NCI-H2171 (cell line): ENCODE data around the gene ABCA1.
"Not testable (repeated sequence)": the region's sequence is repeated elsewhere in the genome, so short reads cannot be mapped to it uniquely, and the experiment has no call there.

Source experiments
- DNase-seq: peaks from one replicate; lab custom pipeline; 2025; lab: John Stamatoyannopoulos, UW

The ABCA1 gene

GRCh38 chr9:104794070-104794469 is 133.9 kb downstream of the ABCA1 start:
- DNase-seq, result no peak

- DNase-seq, result no peak
Observed at GRCh38 chr9:104788251-104788650, 139.7 kb downstream of the ABCA1 start.

DNA sequence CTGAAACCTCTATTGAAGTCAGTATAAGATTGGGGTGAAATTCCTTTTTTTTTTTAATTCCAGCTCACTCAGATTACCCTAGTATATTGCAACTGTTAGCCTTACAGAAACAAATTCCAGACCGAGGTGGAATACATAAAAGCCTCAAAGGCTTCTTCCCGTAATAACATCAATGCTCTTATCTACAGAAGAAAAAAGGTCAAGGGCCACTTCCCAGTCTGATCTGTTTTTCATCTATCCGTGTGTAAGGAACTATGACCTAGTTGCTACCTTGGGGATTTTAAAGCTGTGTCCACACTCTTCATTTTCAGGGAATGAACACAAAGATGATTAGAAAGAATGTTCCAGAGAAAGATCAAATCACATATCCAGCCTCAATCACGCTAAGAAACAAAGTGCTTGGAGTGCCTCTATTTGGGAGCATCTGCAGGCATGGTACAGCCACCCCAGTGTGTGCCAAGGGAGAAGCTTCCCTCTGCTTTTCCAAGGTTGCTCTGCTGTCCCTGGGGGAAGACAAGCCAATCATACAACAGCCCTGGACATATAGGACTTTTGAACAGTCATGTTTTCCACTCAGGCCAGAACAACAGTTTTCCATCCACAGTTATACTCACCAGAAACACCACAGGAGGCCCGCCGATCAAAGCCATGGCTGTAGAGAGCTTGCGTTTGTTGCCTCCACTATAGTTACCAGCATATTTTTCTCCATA is 140.5 kb downstream of the ABCA1 start:
- no peak for DNase-seq

- no peak for DNase-seq
Observed at GRCh38 chr9:104786293-104786692, 141.7 kb downstream of the ABCA1 start.

DNA sequence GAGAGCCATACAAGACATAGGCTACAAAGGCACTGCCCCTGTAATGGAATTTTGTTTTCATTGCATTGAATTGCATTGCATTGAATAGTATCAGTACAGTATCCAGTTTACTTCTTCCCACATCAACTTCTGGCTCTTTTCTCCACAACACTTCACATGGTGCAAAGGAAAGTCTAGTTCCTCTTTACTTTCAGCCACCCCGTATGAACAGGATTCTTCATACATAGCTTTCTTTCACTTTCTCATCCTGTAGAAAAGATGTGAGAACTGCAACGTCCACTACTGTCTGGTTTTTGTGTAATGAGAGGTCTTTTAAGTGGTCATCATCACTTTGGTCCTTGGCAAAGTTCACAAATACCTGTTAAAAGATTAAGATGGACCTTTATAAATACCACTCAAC is 143.9 kb downstream of the ABCA1 start:
- no peak for DNase-seq

DNA sequence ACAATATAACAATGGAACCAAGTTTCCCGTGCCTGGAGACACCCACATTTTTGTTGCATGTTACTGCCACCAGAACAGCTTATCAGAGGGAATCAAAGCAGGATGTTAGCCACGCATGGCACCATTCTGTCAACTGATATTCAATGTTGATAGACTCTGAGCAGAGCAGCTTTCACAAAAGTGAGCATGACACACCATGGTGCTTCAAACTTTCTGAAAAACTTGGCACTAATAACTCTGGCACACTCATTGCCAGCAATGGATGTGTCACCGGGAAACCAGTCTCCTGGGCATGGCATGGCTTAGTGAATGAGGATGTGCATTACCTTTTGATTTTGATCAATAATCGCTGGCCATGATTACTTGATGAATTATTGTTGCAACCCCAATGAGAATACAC is 144.4 kb downstream of the ABCA1 start:
- no peak for DNase-seq

DNA sequence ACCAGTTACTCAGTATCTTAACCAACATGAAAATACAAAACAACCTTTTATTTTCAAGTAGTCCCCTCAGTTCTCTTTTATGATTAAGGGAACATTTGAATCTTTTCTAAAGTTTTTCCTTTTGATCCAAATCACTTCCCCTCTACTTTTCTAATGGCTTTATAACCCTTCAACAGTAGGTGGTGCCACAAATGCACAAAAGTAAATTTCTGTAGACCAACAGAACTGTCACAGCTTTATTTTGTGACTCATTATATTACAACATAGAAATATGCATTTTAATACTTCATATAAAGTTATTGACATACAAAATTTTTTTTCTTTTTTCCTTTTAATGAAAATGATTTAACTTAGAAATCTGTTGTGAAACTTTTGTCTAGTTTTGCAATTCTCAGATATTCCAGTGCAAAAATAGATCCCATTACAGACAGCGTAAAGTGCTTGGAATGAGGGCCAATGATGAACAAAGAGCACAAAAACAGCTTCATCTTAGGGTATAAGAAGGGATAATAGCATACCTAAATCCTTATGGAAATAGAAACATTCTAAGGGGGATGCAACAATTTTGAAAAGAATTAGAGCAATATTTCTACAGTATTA is 147.1 kb downstream of the ABCA1 start:
- peak; percentile 34 for DNase-seq

- no peak for DNase-seq
Observed at GRCh38 chr9:104779946-104780535, 147.9 kb downstream of the ABCA1 start.

DNA sequence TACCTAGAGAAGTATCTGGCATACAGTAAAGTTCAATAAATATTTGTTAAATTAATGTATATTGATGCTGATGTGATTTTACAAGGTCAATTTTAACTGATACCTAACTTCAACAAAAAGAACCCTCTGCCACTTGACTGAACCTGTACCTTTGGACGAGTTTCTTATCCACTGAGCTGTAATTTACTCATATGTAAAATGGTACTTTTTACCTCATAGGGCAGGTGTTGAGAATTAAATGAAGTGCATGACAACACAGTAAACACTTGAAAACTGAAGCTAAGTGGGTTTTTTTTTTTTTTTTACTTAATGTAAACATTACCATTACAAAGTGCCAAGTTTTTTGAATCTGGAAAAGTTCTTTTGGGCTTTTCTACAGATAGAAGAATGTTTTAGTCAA is 148.6 kb downstream of the ABCA1 start:
- no peak for DNase-seq

- DNase-seq, result no peak
Observed at GRCh38 chr9:104778802-104779201, 149.2 kb downstream of the ABCA1 start.

GRCh38 chr9:104776797-104777196 is 151.2 kb downstream of the ABCA1 start:
- DNase-seq, result no peak

- no peak for DNase-seq
Observed at GRCh38 chr9:104775976-104776375, 152.0 kb downstream of the ABCA1 start.

- no peak for DNase-seq
Observed at GRCh38 chr9:104775574-104775936, 152.4 kb downstream of the ABCA1 start.

DNA sequence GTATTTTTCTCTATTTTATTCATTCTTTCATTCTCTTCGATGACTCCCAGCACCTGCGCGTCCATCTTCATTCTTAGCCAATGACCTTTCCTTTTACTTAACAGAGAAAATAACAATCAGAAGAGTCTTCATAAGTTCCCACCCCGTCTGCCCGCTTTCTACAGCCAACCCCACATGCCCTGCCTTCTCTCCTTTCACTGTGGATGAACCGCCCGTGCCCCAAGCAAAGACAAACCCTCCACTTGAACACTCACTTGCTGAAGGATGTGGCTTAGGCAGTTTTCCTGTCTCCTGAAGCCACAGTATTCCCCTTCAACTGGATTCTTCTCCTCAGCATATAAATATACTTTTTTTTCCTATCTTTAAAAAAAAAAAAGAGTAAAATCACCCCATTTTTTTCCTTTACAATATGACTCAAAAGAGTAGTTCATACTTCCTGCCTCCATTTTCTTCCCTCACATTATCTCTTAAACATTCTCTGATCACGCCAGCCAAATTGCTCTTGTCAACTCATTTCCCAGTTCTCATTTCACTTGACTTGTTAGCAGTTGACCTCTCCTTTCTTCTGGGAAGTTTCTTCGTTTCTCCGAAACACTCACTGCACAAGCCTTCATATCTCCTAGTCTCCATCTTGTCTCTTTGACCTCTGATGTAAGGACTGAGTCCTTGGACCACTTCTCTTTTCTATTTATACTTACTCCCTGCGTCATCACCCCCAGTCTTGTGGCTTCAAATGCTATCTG is 153.0 kb downstream of the ABCA1 start:
- no peak for DNase-seq

DNA sequence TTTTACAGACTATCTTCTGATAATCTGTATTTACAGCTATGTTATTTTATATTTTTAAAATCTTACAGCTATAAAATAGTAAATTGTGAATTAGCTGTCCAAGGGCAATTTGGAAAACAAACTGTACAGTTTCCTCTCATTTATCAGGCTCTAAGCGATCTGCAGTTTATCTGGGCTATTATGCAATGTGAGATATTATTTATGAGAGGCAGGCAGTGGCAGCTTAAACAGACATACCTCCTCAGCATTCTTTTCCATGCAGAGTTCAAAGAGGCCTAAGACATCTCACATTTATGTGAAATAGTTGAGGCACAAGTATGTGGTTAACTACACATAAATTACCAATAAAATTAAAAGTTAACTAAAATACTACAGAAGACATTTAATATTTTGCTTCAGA is 153.8 kb downstream of the ABCA1 start:
- no peak for DNase-seq

- DNase-seq, result peak; percentile 11
Observed at GRCh38 chr9:104772714-104773510, 155.0 kb downstream of the ABCA1 start.

DNA sequence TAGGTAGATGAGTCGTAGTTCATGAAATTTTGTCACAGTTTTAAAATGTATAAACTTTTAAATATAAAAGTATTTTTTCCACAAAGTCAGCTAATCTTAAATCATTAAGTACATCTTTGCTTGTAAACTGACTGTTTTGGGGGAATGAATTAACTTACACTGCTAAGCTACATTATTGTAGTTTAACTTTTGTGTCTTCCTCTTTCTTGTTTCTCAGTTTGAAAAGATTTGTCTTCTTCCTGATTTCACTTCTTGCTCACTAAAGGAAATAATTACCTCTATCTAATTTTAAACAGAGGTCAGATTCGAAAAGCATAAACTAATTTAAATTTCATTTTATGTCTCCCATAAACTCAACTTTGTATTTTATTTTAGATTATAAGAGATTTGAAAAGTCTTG is 158.3 kb downstream of the ABCA1 start:
- DNase-seq, result no peak

GRCh38 chr9:104769029-104769428 is 158.9 kb downstream of the ABCA1 start:
- not testable (repeated sequence) for DNase-seq

DNA sequence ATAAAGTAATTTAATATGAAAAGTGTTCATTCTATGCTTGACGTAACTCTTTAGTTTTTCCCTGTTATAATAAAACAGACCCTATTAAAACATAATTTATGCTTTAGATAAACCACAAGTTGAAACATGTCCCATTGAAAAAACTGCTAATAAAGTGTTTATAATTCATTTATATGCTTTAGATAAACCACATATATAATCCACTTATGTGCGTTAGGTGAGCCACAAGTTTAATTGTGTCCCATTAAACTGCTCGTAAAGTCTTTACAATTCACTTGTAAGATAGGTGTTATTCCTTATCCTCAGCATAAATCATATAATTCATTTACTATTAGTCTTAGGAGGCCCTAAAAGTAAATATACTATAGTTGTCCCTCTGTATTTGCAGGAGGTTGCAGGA is 160.4 kb downstream of the ABCA1 start:
- no peak for DNase-seq

GRCh38 chr9:104766025-104766424 is 161.9 kb downstream of the ABCA1 start:
- no peak for DNase-seq

DNA sequence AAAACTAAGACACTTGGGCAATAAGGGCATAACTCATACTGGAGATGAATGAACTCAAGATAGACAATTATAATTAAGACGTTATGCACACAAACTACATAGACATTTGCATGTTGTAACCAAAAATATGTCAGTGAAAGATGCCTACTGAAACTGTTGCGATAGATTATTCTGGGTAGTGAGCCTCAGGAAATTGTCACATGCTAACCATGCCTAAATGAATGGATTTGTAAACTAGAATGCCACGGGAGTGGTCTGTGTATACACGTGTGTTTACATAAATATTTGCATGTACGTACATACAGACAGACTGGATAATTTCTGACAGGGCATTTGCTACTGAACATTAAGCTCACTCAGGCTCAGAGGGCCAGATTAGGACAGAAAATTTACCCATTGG is 162.8 kb downstream of the ABCA1 start:
- DNase-seq, result no peak

- DNase-seq, result peak; percentile 65
Observed at GRCh38 chr9:104758974-104759373, 169.0 kb downstream of the ABCA1 start.
